Frontal cortex (tissue), 4 donors: ENCODE results near the gene ISM1. TPM values are rescaled to one million over a fixed set of nuclear protein-coding genes. Genes with fewer than 3 reads are reported as not detected.
"Not testable (repeated sequence)": the region's sequence is repeated elsewhere in the genome, so short reads cannot be mapped to it uniquely, and the experiment has no call there.

Source experiments
- DNase-seq, 2 donors: peaks; one replicate each; pipeline ENCODE4 v3.0.0; 2012; ENCODE audit warnings: low spot score in 2 of 2
- FAIRE-seq: peaks from 2 replicates; lab custom pipeline; 2012; peaks lifted over from hg19 to GRCh38; lab: Jason Lieb, UNC
- total RNA-seq: library from RNA; depleted of rRNA; stranded (reverse); fragments of >200 nt; gene quantifications from one replicate; pipeline ENCODE4 v1.2.3, GENCODE V29; 2014
- donor health status: control.
- donor health status: control.
- donor health status: control.

The ISM1 gene
- total RNA-seq, 1 donor from 2014 or later, result 1.6 TPM

DNA sequence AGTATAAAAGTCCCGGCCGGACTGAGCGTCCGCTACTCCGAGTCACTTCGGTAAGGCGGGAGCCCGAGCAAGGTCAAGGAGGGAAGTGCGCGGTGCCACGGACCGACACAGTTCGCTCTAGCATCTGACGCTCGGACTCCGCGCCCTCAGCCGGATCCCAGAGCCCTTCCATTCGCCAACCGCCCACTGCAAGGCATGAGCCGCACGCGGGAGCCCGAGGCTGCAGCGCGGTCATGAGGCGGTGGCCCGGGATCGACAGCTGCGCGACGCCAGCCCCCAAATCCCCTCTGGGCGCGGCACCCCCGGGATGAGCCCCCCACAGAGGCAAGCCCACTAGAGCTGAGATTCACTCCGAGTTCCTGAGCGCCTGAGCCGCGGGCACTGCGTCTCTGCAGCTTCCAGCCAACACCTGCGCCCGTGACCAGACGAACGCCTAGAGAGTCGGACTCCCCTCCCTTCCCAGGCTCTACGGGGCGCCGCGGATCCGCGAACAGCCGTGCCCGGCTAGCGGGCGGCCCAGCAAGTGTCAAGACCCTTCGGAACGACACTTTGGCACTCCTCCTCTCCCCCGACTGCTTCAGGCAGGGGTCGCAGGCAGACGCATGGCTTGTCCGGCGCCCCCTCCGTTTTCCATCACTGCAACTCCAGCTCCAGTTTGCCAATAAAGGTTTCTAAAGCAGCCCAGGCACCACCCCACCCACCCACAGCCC lies 725 bp upstream of the ISM1 start:
- no peak for FAIRE-seq
- DNase-seq, result peak; percentile 37 to 48

DNA sequence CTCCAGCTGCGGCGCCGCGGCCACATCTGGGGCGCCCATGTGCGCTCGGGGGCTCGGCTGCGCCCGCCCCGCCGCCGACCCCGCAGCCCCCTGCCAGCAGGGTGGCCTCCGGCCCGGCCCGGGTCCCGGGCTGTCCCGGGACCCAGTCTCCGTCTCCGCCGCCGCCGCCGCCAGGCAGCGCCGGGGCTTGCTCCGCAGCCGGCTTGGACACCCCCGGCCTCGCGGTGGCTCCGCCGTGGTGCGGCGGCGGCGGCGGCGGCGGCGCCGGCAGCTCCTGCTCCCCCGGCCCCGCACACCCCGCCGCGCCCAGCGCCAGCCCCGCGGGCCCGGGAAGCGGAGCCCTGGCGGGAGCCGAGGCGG lies 219 bp downstream of the ISM1 start:
- FAIRE-seq, result no peak
- DNase-seq, result no peak

DNA sequence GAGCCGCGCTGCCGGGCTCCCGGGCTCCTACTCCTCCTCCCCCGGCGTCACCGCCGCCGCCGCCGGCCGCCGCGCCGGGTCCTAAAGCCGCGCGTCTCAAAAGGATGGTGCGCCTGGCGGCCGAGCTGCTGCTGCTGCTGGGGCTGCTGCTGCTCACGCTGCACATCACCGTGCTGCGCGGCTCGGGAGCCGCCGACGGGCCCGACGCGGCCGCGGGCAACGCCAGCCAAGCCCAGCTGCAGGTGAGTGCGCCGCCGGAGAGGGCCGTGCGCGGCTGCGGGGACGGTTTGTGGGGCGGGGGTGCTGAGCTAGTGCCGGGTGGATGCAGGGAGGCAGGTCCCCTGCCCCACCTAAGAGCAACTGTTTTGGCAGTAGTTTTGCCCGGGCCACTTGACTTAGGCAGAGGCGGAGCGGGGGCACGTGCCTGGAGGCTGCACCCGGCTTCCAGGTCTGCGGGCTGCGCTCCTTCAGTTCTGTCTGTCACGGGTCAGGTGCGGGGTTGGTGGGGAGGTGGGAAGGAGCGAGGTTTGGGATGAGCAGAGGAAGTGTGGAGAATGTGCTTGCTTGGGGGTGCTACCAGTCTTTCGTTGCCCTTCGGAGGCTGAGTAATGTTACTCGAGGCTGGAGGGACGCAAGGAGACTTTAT lies 722 bp downstream of the ISM1 start:
- FAIRE-seq (no peak), DNase-seq (peak; percentile 62 to 64)

DNA sequence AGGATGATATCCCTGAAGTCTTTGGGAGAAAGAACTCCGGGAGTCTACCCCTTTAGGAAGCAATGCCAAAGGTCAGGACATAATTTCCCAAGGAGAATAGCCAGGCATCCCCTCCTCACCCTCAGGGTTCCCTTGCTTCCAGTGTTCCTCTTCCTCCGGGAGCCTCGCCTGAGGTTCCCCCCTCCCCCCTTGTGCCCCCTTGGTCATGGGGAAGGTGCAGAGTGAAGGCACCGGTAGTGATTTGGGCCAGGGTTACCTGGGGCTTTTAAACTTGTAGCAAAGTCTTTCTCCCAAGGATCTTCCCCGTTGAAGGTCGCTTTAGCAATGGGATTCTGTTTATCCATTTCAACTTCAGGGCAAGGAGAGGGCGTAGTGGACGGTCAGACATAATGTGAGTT lies 1.2 kb downstream of the ISM1 start:
- DNase-seq, result no peak

DNA sequence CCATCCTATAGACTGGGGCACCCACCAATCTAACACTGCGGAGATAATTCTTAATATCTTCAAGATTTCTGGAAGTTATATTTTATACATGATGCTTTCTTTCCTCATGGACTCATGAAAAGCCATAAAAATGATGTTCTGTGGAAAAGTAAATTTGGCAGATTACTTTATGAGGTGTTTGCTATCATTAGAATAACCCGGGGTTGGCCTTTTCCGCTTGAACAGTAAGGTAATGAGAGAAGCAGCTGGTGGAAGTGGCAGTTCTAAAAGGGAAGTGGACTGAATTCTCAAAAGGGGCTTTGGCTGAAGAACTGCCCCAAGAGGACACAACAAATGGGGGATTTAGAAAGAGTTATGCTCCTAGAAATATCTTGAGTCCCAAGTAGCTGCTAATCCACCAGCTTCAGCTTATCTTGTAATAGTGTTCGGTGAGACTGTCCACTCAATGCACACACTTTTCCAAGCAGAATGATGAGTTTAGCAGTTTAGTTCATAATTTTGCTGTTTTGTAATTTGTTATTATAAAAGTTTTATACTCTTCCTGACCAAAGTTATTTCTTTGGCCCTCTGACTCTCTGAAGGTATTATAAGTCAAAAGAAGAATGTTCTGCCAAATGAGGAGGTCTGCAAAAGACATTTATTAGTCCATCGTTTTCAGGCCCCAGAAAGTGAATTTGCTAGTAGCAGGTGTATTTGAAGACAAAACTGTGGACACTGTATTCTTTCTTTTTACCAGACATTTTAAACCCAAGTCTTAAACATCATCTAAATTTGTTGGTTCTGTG lies 2.9 kb downstream of the ISM1 start:
- DNase-seq (no peak), FAIRE-seq (no peak)

More for the DNA sequence above, 1.2 kb downstream of the ISM1 start:
- FAIRE-seq, result no peak

DNA sequence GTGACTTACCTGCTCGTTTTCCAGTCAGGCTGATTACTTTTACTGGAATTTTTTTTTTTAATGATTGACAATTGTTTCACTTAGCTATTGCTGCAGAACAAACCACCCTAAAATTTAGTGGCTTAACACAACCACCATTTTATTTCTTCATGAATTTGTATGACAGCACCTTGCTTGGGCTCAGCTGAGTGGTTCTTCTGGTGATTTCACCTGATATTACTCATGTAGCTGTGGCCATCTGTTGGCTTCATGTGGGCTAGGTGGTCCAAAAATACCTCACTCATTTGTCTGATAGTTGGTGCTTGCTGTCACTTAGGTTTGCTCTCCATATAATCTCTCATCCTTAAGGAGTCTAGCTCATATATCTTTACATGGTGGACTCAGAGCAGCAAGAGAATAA lies 5.3 kb downstream of the ISM1 start:
- no peak for FAIRE-seq
- no peak for DNase-seq

DNA sequence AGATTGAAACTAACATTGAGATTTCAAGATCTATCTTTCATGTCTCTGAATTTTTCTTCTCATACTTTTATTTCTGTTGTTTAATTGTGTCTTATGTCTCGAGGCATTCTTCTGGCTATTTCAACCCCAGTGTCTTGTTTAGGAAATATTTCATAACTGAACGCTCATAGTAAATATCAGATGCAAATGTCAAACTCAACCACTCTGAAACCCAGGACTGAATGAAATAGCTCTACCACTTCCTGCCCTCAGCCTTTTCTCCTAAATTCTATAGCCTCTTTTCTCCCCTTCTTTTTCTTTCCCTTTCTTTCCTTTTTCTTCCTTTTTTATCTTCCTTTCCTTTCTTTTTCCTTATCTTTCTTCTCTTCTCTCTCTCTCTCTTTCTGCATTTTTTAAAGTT lies 7.7 kb downstream of the ISM1 start:
- FAIRE-seq, result no peak
- DNase-seq, result no peak

DNA sequence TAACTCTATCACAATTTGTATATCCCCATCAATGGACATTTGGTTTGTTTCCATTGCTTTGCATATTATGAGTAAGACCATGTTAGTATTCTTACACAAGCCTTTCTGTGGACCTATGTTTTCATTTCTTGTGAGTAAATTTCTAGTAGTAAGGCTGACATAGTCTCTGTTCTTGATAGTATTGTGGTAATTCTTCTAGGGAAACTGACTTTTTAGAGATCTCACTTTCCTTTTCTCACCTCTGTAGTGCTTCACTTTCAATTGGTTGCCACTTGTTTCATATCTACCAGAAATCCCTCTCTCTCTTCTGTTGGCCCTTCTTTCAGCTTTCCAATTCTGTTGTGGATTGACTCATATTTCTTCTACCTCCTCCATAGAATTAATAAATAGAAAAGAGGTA lies 8.5 kb downstream of the ISM1 start:
- no peak for FAIRE-seq
- DNase-seq, result no peak

DNA sequence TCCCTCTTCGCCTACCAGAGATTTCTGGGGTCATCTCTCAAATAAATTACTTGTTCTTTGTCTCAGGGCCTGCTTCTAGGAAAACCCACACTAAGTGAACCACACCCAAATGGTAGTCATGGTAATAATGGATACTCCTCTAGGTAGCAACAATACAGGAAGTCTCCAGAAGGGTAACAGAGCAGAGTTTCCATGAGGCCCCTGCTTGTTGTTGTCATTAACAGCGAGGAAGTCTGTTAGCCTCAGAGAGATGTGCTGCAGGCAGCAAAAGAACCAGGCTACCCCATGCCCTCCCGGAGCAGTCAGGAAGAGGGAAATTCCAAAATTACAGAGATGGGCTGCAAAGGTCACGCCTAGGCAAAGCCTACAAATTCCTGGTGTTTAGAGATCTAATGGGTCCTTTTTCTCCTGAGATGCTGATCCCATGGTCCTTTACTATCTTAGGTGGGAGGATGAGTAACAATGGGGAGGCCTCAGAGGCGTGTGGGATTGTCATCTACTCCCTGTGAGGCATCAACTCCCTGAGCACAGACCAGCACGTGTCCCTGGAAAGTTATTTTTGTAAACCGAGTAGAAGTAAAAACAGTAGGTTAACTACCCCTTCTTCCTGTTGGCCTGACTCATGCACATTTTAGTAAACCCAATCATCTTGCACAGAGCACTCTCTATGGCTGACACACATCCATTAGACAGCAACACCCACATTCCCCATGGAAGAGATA lies 10.1 kb downstream of the ISM1 start:
- DNase-seq (no peak), FAIRE-seq (no peak)

DNA sequence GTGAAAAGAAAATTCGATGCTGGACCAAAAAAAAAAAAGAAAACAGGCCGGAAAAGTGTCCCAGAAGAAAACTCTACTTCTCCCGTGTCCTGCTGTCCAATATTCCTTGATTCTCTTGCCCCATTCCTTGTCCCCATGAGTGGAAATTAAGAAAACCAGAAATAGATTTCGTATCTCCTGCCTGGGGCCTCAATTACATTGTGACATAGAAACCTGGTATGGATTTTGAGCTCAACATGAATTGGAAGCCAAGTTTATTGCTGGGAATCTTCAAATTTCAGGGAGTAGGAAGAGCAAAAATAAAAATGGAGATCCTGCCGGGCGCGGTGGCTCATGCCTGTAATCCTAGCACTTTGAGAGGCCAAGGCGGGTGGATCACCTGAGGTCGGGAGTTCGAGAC lies 11.9 kb downstream of the ISM1 start:
- FAIRE-seq (no peak), DNase-seq (no peak)

DNA sequence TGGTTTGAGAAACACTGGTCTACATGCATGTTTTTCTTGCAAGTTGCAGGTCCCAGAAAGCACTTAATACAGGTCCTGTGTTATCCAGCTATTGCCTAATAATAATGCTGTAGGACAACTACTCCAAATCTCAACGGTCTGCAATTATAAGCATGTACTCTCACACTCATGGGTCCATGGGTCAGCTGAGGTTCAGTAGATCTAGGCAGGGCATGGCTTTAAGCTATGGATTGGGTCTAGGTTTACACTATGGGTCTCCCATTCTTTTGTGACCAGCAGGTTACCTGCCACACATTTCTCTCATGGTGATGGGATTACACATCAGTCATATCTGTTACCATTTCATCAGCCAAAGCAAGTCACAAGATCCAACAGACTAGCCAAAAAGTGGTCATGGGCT lies 13.9 kb downstream of the ISM1 start:
- no peak for DNase-seq

DNA sequence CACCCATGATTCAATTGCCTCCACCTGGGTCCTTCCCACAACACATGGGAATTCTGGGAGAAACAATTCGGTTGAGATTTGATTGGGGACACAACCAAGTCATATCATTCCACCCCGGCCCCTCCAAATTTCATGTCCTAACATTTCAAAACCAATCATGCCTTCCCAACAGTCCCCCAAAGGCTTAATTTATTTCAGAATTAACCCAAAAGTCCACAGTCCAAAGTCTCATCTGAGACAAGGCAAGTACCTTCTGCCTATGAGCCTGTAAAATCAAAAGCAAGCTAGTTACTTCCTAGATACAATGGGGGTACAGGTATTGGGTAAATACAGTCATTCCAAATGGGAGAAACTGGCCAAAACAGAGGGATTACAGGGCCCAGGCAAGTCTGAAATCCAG lies 15.3 kb downstream of the ISM1 start:
- not testable (repeated sequence) for FAIRE-seq, DNase-seq

More for the DNA sequence above, 13.9 kb downstream of the ISM1 start:
- no peak for FAIRE-seq

DNA sequence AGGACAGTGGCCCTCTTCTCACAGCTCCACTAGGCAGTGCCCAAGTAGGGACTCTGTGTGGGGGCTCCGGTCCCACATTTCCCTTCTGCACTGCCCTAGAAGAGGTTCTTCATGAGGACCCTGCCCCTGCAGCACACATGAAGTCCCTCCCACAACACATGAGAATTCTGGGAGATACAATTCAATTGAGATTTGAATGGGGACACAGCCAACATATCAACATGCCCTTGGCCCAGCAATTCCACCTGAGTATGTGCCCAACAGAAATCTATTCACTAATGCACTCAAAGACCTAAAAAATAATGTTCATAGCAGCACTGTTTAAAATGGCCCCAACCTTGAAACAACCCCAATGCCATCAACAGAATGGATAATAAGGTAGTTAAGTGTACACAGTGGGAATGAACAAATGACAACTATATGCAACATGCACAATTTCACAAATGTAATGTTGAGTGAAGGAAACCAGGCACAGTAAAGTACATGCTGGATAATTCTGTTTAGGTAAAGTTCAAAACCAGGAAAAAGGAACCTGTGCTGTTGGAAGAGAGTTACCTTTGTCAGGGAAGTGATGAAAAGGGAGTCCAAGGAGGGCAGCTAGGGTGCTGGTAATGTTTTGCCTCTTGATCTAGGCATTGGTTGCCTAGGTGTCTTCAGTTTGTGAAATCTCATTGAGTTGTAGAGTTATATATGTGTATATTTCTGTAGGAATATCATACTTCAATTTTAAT lies 16.1 kb downstream of the ISM1 start:
- no peak for DNase-seq
- FAIRE-seq, result no peak

DNA sequence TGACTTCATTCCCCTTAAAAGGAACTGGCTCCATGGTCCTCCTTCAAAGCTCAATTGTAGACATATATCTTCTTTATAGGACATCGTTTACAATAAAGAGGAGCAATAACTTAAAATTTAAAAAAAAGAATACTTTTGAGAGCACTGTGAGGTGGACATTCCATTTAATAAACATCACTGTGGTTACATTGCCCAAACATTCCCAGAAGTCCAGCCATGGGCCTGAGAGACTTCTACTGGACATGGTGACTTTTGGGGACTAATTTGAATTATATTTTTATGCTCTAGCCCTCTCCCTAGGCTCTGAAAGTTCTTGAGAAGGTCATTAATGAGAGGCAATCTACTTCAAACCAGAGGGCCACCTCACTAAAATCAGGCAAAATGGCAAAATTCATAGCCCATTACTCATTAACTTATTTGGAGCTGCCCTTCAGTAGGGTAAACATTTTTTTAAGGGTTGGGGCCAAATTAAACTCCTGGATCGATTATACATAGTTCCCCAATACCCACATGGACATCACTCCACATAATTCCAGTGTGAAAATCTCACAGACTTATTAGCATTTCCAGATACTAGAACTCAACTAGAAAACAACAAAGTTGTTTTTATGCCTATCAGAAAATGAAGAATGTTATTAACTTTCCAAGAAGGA lies 17.1 kb downstream of the ISM1 start:
- DNase-seq (no peak), FAIRE-seq (no peak)

DNA sequence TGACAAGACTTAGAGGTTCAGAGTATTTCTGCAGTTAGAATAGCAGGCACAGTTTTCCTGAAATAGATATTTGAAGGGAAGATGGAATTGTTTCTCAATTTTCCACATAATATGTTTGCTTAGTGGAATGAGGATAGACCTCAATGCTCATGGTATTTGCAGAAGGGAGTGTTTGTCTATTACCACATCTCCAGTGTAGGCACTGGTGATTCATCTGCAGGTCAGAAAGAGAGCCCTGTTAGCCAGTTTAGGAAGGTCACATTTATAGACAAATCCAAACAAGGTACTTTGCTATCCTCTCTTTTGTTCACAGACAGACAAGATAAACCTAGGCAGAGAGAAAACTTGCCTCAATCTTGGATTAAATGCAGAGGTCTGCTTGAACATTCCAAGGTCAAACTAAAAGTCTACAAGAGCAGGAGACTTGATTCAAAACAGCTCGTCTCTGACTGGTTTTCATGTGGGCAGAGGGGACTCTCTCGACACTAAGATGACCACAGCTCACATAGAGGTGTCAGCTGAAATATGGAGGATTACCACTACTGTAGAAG lies 22.8 kb downstream of the ISM1 start:
- DNase-seq, result no peak
- no peak for FAIRE-seq

DNA sequence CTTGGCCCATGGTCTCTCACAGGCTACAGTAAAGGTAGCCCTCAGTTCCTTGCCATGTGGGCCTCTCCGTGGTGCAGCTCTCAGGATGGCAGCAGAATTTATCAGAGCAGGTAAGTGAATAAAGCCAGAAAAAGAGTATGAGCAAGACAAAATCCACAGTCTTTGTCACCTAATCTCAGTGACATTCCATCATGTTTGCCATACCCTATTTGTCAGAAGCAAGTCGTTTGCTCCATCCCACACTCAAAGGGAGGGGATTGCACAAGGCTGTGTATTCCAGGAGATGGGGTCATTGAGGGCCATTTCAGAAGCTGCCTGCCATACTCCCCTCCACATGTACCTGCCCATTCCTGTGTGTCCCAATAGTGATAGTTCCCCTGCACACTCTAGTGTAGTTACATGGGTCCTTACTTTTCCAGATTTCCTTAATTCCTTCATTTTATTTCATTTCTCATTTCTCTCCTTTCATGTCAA lies 24.2 kb downstream of the ISM1 start:
- DNase-seq (no peak), FAIRE-seq (no peak)

DNA sequence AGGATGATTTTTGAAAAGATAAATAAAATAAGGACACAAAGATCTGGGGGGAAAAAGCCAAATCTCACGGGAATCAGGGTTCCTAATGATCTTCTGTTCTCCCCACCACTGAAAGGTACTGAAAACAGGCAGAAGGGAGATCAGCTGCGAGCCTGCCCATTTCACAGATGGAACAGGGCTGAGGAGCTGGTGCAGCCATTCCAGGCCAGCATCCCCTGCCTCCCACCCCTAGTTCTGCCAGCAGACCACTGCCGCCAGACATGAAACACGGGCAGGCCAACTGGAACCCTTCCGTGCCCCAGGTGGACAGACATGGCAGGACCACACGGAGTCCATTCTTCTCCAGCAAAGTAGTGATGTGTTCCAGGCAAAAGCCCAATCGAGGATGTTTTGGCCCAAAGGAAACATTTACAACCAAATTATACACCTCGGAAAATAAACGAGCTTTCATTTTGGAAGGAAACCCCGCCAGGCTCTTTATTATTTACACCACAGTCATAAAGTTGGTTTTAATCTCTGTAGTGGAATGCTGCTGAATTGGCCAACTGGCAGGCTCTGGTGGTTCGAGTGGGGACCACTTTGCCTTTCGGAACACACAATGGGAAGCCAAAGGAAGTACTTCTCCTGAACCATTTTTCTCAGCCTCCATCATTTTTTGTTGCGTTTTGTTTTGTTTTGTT lies 28.2 kb downstream of the ISM1 start:
- FAIRE-seq (no peak), DNase-seq (no peak)

DNA sequence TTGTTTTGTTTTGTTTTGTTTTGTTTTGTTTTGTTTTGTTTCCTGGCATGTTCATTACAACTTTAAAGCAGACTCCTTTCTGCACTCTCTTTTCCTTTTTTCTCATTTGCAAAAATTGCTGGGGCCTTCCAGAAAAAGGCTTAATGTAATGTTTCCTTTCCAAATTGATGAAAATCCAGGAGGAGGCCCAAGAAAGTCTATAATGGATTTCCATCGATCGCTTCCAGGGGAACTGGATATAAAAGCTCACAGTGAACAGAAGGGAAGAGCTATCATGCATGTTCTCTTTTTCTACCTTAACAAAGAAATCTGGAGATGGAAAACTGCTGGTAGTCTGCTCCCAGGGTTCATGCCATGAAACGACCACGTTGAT lies 28.7 kb downstream of the ISM1 start:
- DNase-seq, result no peak
- FAIRE-seq, result no peak
